Breast epithelium (tissue), 4 donors: Measurements from ENCODE around the gene DDX19B. TPM values are rescaled to one million over a fixed set of nuclear protein-coding genes. Genes with fewer than 3 reads are reported as not detected.
"Not testable (repeated sequence)": the region's sequence is repeated elsewhere in the genome, so short reads cannot be mapped to it uniquely, and the experiment has no call there.

ENCODE experiments used
- DNase-seq, 2 donors: peaks; one replicate each; pipeline ENCODE4 v3.0.0-alpha.2; 2019; ENCODE audit warnings: low spot score in 2 of 2
- H3K27ac ChIP-seq, 2 donors: fragments of 200-600 bp; sonication (generic) in 1 of 2; one replicate each; pipeline ENCODE4 v1.5.1; 2016 to 2019; ENCODE audit warnings: mild to moderate bottlenecking in 1 of 2
- H3K27me3 ChIP-seq, 2 donors: fragments of 200-600 bp; sonication (generic) in 1 of 2; one replicate each; pipeline versions ENCODE4 v1.5.1 to v1.6.0; 2017 to 2019; ENCODE audit warnings: control low read depth in 1 of 2, mild to moderate bottlenecking in 1 of 2
- H3K36me3 ChIP-seq: fragments of 200-600 bp; one replicate; pipeline ENCODE4 v1.5.1; 2019
- H3K4me1 ChIP-seq, 2 donors: fragments of 200-600 bp; sonication (generic); one replicate each; pipeline ENCODE4 v1.5.1; 2016 to 2019; ENCODE audit warnings: control low read depth in 1 of 2
- H3K4me3 ChIP-seq, 3 donors: fragments of 200-600 bp; sonication (generic); 1 replicate in 2 of 3; 2 replicates in 1 of 3; pipeline ENCODE4 v1.5.1; 2016 to 2019; ENCODE audit warnings: mild to moderate bottlenecking in 3 of 3, moderate library complexity in 2 of 3
- H3K9me3 ChIP-seq, 2 donors: fragments of 200-600 bp; sonication (generic) in 1 of 2; one replicate each; pipeline ENCODE4 v1.5.1; 2016 to 2019; ENCODE audit warnings: control low read depth in 1 of 2
- CTCF ChIP-seq, 3 donors: fragments of 450-650 bp; IDR thresholded peaks; one replicate each; pipeline ENCODE4 v1.5.1; 2016 to 2017; ENCODE audit warnings: antibody characterized with exemption in 3 of 3, mild to moderate bottlenecking in 3 of 3, moderate library complexity in 3 of 3
- POLR2A ChIP-seq: fragments of 450-650 bp; IDR thresholded peaks from one replicate; pipeline ENCODE4 v1.6.1; 2016; ENCODE audit warnings: antibody characterized with exemption, mild to moderate bottlenecking, moderate library complexity
- POLR2AphosphoS5 ChIP-seq, 3 donors: sonication (generic); formaldehyde crosslinking; IDR thresholded peaks; one replicate each; pipeline ENCODE4 v1.6.1; 2017; ENCODE audit warnings: antibody characterized with exemption in 3 of 3
- intact Hi-C: fragments of 100-400 bp; cut with DNase I; formaldehyde crosslinking; loops from one replicate; pipeline ENCODE4 v1.15.1; 2023; ENCODE audit warnings: low total_unique reads
- total RNA-seq, 3 donors: library from RNA; depleted of rRNA; stranded (reverse); fragments of >200 nt; gene quantifications; one replicate each; pipeline ENCODE4 v1.1.0, GENCODE V29; 2016

The DDX19B gene
- total RNA-seq, 3 donors from 2014 or later: 37.0 to 39.5 (median 39.5) TPM

DNA sequence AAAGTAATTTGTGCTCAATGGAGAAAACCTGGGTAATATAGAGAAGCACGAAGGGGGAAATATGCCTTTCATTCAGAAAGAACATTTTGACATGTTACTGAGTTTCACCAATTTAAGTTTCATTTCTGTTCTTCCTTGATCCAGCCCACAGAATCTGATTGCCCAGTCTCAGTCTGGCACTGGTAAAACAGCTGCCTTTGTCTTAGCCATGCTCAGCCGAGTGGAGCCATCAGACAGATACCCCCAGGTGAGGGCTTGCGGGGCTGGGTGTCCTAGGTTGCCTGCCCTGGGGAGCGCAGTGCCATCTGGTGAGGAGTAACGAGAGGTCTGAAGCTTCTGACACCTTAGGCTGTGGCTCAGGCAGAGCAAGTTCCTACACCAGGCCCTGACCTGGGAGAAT, 65.4 kb downstream of the DDX19B start:
- no peaks in the 10 kb centered on the region for H3K36me3 ChIP-seq
- H3K9me3 ChIP-seq: no peaks in the 10 kb centered on the region
- no peaks in the 10 kb centered on the region for H3K27me3 ChIP-seq
- H3K4me3 ChIP-seq: no peak overlapping the region
- no peak overlapping the region for H3K27ac ChIP-seq
- no peak for DNase-seq
- no peak for TF ChIP-seq POLR2AphosphoS5 (IDR thresholded peaks at IDR 0.05)
- intact Hi-C loops: no loop called here
- no peaks in the 10 kb centered on the region for H3K4me1 ChIP-seq

GRCh38 chr16:70370145-70370544, 71.2 kb downstream of the DDX19B start:
- DNase-seq, intact Hi-C loops: not testable (repeated sequence)

DNA sequence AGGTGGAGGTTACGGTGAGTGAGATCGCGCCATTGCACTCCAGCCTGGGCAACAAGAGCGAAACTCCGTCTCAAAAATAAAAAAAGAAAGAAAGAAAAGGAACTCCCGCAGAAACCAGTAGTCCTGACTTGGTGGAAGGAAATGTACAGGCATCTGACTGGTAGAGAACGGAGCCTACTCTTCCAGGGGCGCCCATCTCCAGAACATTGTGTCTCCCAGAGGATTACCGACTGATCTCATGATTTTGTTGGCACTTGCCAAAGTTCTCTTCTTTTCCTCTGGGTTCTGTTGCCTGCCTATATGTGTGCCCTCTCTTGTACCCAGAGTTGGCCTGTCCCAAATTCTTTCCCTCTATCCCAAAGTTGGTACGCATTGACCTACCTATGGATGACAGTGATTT, 71.9 kb downstream of the DDX19B start:
- Histone ChIP-seq H3K4me1 (no peaks in the 10 kb centered on the region), H3K36me3 (no peaks in the 10 kb centered on the region), H3K4me3 (no peak overlapping the region), H3K27me3 (no peaks in the 10 kb centered on the region), H3K9me3 (no peaks in the 10 kb centered on the region), H3K27ac (no peak overlapping the region)
- intact Hi-C loops: no loop called here
- DNase-seq: no peak
- no peak for TF ChIP-seq CTCF (IDR thresholded peaks at IDR 0.05)
- TF ChIP-seq POLR2A: no peak
- no peak for TF ChIP-seq POLR2AphosphoS5 (IDR thresholded peaks at IDR 0.05)

More at GRCh38 chr16:70370145-70370544, 71.2 kb downstream of the DDX19B start:
- not testable (repeated sequence) for H3K9me3 ChIP-seq, H3K27me3 ChIP-seq, H3K27ac ChIP-seq, H3K36me3 ChIP-seq, H3K4me3 ChIP-seq, H3K4me1 ChIP-seq
- TF ChIP-seq CTCF (IDR thresholded peaks at IDR 0.05): peak in 2 of 3 donors; percentile 47 to 48

GRCh38 chr16:70372921-70373728, 74.1 kb downstream of the DDX19B start:
- no peak for DNase-seq
- TF ChIP-seq POLR2AphosphoS5 (IDR thresholded peaks at IDR 0.05) (no peak), CTCF (IDR thresholded peaks at IDR 0.05) (no peak), POLR2A (no peak)
- no peaks in the 10 kb centered on the region for H3K36me3 ChIP-seq
- no peak overlapping the region for H3K27ac ChIP-seq
- intact Hi-C loops: no loop called here
- H3K9me3 ChIP-seq: no peaks in the 10 kb centered on the region
- no peaks in the 10 kb centered on the region for H3K4me1 ChIP-seq
- no peaks in the 10 kb centered on the region for H3K27me3 ChIP-seq
- no peak overlapping the region for H3K4me3 ChIP-seq

DNA sequence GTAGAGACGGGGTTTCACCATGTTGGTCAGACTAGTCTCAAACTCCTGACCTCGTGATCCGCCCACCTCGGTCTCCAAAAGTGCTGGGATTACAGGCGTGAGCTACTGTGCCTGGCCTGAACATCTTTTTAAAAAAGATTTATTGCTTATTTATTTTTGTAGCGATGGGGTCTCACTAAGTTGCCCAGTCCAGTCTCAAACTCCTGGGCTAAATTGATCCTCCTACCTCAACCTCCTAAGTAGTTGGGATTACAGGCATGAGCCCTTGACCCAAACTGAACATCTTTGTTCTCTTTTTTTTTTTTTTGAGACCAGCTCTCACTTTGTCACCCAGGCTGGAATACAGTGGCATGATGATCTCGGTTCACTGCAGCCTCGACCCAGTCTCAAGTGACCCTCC, 75.2 kb downstream of the DDX19B start:
- DNase-seq: no peak
- Histone ChIP-seq H3K27ac (no peak overlapping the region), H3K36me3 (no peaks in the 10 kb centered on the region), H3K9me3 (no peaks in the 10 kb centered on the region), H3K4me3 (no peak overlapping the region), H3K27me3 (no peaks in the 10 kb centered on the region), H3K4me1 (no peaks in the 10 kb centered on the region)
- intact Hi-C loops: no loop called here
- TF ChIP-seq POLR2AphosphoS5 (IDR thresholded peaks at IDR 0.05) (no peak), CTCF (IDR thresholded peaks at IDR 0.05) (no peak), POLR2A (no peak)
